Adrenal gland (tissue), 12 donors: ENCODE data around the gene MACROD2. TPM values are rescaled to one million over a fixed set of nuclear protein-coding genes. Genes with fewer than 3 reads are reported as not detected.

Experiments used
- DNase-seq, 7 donors: peaks; one replicate each; pipeline ENCODE4 v3.0.0-alpha.2; 2019 to 2020
- H3K27ac ChIP-seq, 5 donors: fragments of 200-600 bp; sonication (generic) in 4 of 5; 1 replicate in 3 of 5; 2 replicates in 2 of 5; pipeline versions ENCODE4 v1.5.1 to v1.8.0; 2016 to 2020; ENCODE audit warnings: mild to moderate bottlenecking in 1 of 5
- H3K27me3 ChIP-seq: fragments of 200-600 bp; 2 replicates; pipeline ENCODE4 v1.8.0; 2021
- H3K36me3 ChIP-seq, 2 donors: fragments of 200-600 bp; replicated peaks in 1 of 2; 1 replicate in 1 of 2; 2 replicates in 1 of 2; pipeline versions ENCODE4 v1.5.1 to v1.8.0; 2018 to 2022
- H3K4me1 ChIP-seq, 2 donors: fragments of 200-600 bp; replicated peaks in 1 of 2; 1 replicate in 1 of 2; 2 replicates in 1 of 2; pipeline versions ENCODE4 v1.5.1 to v1.8.0; 2018 to 2021
- H3K4me3 ChIP-seq, 4 donors: fragments of 200-600 bp; sonication (generic) in 3 of 4; one replicate each; pipeline ENCODE4 v1.5.1; 2016 to 2018
- H3K9me3 ChIP-seq, 3 donors: fragments of 200-600 bp; sonication (generic) in 1 of 3; replicated peaks in 1 of 3; 1 replicate in 2 of 3; 2 replicates in 1 of 3; pipeline versions ENCODE4 v1.5.1 to v1.8.0; 2016 to 2021
- CTCF ChIP-seq, 6 experiments: fragments of 450-650 bp in 4 of 6; fragments of 200-600 bp in 2 of 6; sonication (generic) in 1 of 6; IDR thresholded peaks; 1 replicate in 5 of 6; 2 replicates in 1 of 6; pipeline versions ENCODE4 v1.5.1 to v1.8.0; 2016 to 2021; ENCODE audit warnings: antibody characterized with exemption in 6 of 6, mild to moderate bottlenecking in 2 of 6, moderate library complexity in 1 of 6
- POLR2A ChIP-seq, 2 donors: fragments of 450-650 bp; IDR thresholded peaks; one replicate each; pipeline ENCODE4 v1.6.1; 2017; ENCODE audit warnings: antibody characterized with exemption in 2 of 2, mild to moderate bottlenecking in 2 of 2, moderate library complexity in 1 of 2
- WGBS, 4 donors: extraction: QIAGEN DNeasy Blood & Tissue Kit in 2 of 4; methylation state at CpG; one replicate each; pipeline versions ENCODE4 v1.1.5 to v1.1.7; 2013 to 2017; 5-methylcytosine and 5-hydroxymethylcytosine counted together
- intact Hi-C, 2 donors: fragments of 100-400 bp; cut with DNase I; formaldehyde crosslinking; loops; one replicate each; pipeline versions ENCODE4 v1.14.1 to v1.15.0; 2022 to 2023
- polyA plus RNA-seq, 3 donors: library from polyadenylated mRNA; stranded (reverse); fragments of 200-250 nt in 2 of 3; fragments of 350-450 nt in 1 of 3; fragmentation: Illumina TruSeq in 1 of 3; extraction: RNeasy Lipid Tissue Mini Kit (QIAGEN cat#74804) in 1 of 3; gene quantifications; one replicate each; pipeline ENCODE4 v1.2.3, GENCODE V29; 2013 to 2014
- total RNA-seq, 9 donors: library from RNA; depleted of rRNA in 4 of 9; stranded (reverse); fragments of >200 nt in 4 of 9; fragments of 120-200 nt in 1 of 9; fragmentation: NEBNext Ultra II Directional in 1 of 9; extraction: Animal tissue kit (Norgen Biotek cat#: 25700) in 1 of 9; gene quantifications; one replicate each; pipeline versions ENCODE4 v1.1.0 to v1.2.4, GENCODE V29; 2013 to 2023
- donor health status: healthy with polysubstance abuse.
- donor health status: Bipolar disorder and iron deficiency.
- donor health status: DM: yes; HTN: yes; CAD: no.
- donor health status: DM: no; HTN: no; CAD: no.
- donor health status: DM: no; HTN: no; CAD: no.
- donor health status: DM: yes; HTN: yes; CAD: no.

The MACROD2 gene
- total and polyA plus RNA-seq, 12 donors = 1.1 to 21.2 (median 6.4) TPM

- Histone ChIP-seq H3K27me3 (no peaks in the 10 kb centered on the region), H3K4me3 (no peak overlapping the region), H3K36me3 (no peaks in the 10 kb centered on the region), H3K4me1 (peaks cover 0 to 6% of the 10 kb centered on the region in 2 donors), H3K27ac (no peak overlapping the region), H3K9me3 (no peaks in the 10 kb centered on the region)
- TF ChIP-seq CTCF (IDR thresholded peaks at IDR 0.05) (no peak), POLR2A (IDR thresholded peaks at IDR 0.05) (no peak)
- DNase-seq = no peak
- intact Hi-C loops = no loop called here
- 72 to 80% (median 75%) methylated on average over 8 of the region's 8 CpGs for WGBS, 4 donors
Observed at GRCh38 chr20:14989535-14990290, 994.4 kb downstream of the MACROD2 start.

DNA sequence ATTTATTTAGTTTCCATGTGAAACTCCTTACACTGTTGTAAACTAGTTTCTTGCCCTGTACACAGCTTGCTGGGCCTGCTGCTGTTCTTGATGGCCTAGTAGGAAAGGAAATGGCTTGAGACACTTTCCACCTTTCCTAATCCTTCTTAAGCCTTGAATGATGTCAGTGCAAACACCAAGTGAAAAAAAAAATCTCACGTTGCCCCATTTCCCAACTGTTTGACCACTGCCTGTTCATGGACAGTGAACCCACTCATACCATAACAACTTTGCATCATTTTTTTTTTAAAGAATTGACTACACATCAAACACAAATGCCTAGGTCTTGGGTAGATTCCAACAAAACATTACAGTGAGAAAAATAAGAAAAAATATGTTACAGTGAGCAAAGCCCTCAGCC, 995.7 kb downstream of the MACROD2 start:
- intact Hi-C loops = no loop called here
- TF ChIP-seq CTCF (IDR thresholded peaks at IDR 0.05) = no peak
- TF ChIP-seq POLR2A (IDR thresholded peaks at IDR 0.05) = no peak
- H3K4me1 ChIP-seq = peaks cover 0 to 3% of the 10 kb centered on the region in 2 donors
- no peaks in the 10 kb centered on the region for H3K36me3 ChIP-seq
- no peak for DNase-seq
- H3K27ac ChIP-seq = no peak overlapping the region
- no peaks in the 10 kb centered on the region for H3K9me3 ChIP-seq
- no peak overlapping the region for H3K4me3 ChIP-seq
- no peaks in the 10 kb centered on the region for H3K27me3 ChIP-seq
- 78 to 90% (median 86%) methylated on average over 1 of the region's 1 CpG for WGBS, 4 donors

- Histone ChIP-seq H3K4me3 (no peak overlapping the region), H3K4me1 (no peaks in the 10 kb centered on the region), H3K9me3 (no peaks in the 10 kb centered on the region), H3K36me3 (no peaks in the 10 kb centered on the region), H3K27me3 (no peaks in the 10 kb centered on the region), H3K27ac (no peak overlapping the region)
- no peak for DNase-seq
- TF ChIP-seq CTCF (IDR thresholded peaks at IDR 0.05) (no peak), POLR2A (IDR thresholded peaks at IDR 0.05) (no peak)
- intact Hi-C loops = no loop called here
Observed at GRCh38 chr20:14992153-14992552, 996.8 kb downstream of the MACROD2 start.

DNA sequence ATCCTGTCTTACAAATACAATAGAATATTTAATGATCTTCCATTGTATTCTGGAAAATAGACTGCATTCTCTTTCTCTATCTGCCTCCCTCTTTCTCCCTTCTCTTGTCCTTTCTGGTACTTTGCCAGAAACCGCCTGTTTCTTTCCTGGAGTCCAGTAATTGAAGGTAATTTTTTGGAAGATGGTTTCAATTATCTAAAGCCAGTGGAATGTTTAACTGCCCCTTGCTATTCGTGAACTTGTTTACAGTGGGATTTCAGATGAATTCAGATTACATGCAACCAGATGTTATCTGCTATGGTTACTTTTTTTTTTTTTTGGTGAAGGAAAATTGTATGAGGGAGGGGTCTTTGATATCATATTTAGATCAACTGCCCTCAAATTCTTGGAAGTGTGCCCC, 997.6 kb downstream of the MACROD2 start:
- intact Hi-C loops = no loop called here
- no peak for DNase-seq
- Histone ChIP-seq H3K36me3 (no peaks in the 10 kb centered on the region), H3K27ac (no peak overlapping the region), H3K4me3 (no peak overlapping the region), H3K9me3 (no peaks in the 10 kb centered on the region), H3K27me3 (no peaks in the 10 kb centered on the region), H3K4me1 (no peaks in the 10 kb centered on the region)
- 45 to 78% (median 58%) methylated on average over 2 of the region's 2 CpGs for WGBS, 4 donors
- no peak for TF ChIP-seq CTCF (IDR thresholded peaks at IDR 0.05)
- TF ChIP-seq POLR2A (IDR thresholded peaks at IDR 0.05) = no peak
